Occipital lobe (tissue), 2 donors: ENCODE results near the gene PROX1. TPM values are rescaled to one million over a fixed set of nuclear protein-coding genes. Genes with fewer than 3 reads are reported as not detected.

Source experiments
- DNase-seq: peaks from one replicate; lab custom pipeline; 2025; lab: John Stamatoyannopoulos, UW
- total RNA-seq: library from RNA; depleted of rRNA; stranded (reverse); fragments of >200 nt; gene quantifications from one replicate; pipeline ENCODE4 v1.2.3, GENCODE V29; 2014

The PROX1 gene
- total RNA-seq, 1 donor from 2014 or later: 14.8 TPM

GRCh38 chr1:213980906-213981305, 6.9 kb upstream of the PROX1 start:
- DNase-seq: no peak

- no peak for DNase-seq
These were observed 5.5 kb upstream of the PROX1 start for GRCh38 chr1:213982289-213982671.

- DNase-seq: no peak
These were observed 4.9 kb upstream of the PROX1 start for GRCh38 chr1:213982672-213983492.

GRCh38 chr1:213983493-213984386, 4.0 kb upstream of the PROX1 start:
- no peak for DNase-seq

GRCh38 chr1:213984387-213985208, 3.2 kb upstream of the PROX1 start:
- no peak for DNase-seq

GRCh38 chr1:213985209-213986019, 2.4 kb upstream of the PROX1 start:
- DNase-seq: no peak

GRCh38 chr1:213986020-213986924, 1.5 kb upstream of the PROX1 start:
- no peak for DNase-seq

GRCh38 chr1:213986925-213987250, 885 bp upstream of the PROX1 start:
- no peak for DNase-seq

GRCh38 chr1:213987422-213987926, 299 bp upstream of the PROX1 start:
- DNase-seq: peak; percentile 69

GRCh38 chr1:213988507-213989001, 781 bp downstream of the PROX1 start:
- no peak for DNase-seq

GRCh38 chr1:213989002-213989855, 1.5 kb downstream of the PROX1 start:
- DNase-seq: no peak

GRCh38 chr1:213993929-213994328, 6.2 kb downstream of the PROX1 start:
- no peak for DNase-seq

GRCh38 chr1:213994888-213995287, 7.1 kb downstream of the PROX1 start:
- DNase-seq: no peak

- no peak for DNase-seq
These were observed 7.8 kb downstream of the PROX1 start for GRCh38 chr1:213995603-213996002.

- no peak for DNase-seq
These were observed 8.7 kb downstream of the PROX1 start for GRCh38 chr1:213996320-213997037.

GRCh38 chr1:213997038-213997771, 9.4 kb downstream of the PROX1 start:
- no peak for DNase-seq

GRCh38 chr1:213997772-213998107, 10.0 kb downstream of the PROX1 start:
- no peak for DNase-seq
